Activated CD8-positive, alpha-beta memory T cell treated with anti-CD3 and anti-CD28 coated beads, Interleukin-2, amount 50 U/mL, for 1 hour (primary cell): Measurements from ENCODE around the gene PLXNB2.
"Not testable (repeated sequence)": the region's sequence is repeated elsewhere in the genome, so short reads cannot be mapped to it uniquely, and the experiment has no call there.

Source experiments
- DNase-seq: peaks from one replicate; pipeline ENCODE4 v3.0.0-alpha.2; 2020; ENCODE audit errors: extremely low read depth

PLXNB2 gene

GRCh38 chr22:50326956-50327710 lies 19.7 kb upstream of the PLXNB2 start, which contains the start of gene DENND6B:
TSS of gene DENND6B (minus strand) at chr22:50327012. CDS start at chr22:50326988, 24 bp downstream.
- no peak for DNase-seq

GRCh38 chr22:50326225-50326955 lies 18.9 kb upstream of the PLXNB2 start:
- no peak for DNase-seq

- DNase-seq: no peak
Measured at GRCh38 chr22:50325444-50326224, 18.2 kb upstream of the PLXNB2 start.

GRCh38 chr22:50323900-50324299 lies 16.5 kb upstream of the PLXNB2 start:
- DNase-seq: no peak

- DNase-seq: not testable (repeated sequence)
Measured at GRCh38 chr22:50322382-50323104, 15.1 kb upstream of the PLXNB2 start.

GRCh38 chr22:50320671-50321325 lies 13.4 kb upstream of the PLXNB2 start:
- no peak for DNase-seq

- no peak for DNase-seq
Measured at GRCh38 chr22:50320116-50320515, 12.7 kb upstream of the PLXNB2 start.

- DNase-seq: no peak
Measured at GRCh38 chr22:50319503-50319951, 12.1 kb upstream of the PLXNB2 start.

- DNase-seq: no peak
Measured at GRCh38 chr22:50318698-50319411, 11.4 kb upstream of the PLXNB2 start.

GRCh38 chr22:50318356-50318697 lies 10.9 kb upstream of the PLXNB2 start:
- no peak for DNase-seq

GRCh38 chr22:50317674-50318073 lies 10.2 kb upstream of the PLXNB2 start:
- no peak for DNase-seq

GRCh38 chr22:50317178-50317577 lies 9.7 kb upstream of the PLXNB2 start:
- DNase-seq: no peak

- no peak for DNase-seq
Measured at GRCh38 chr22:50316114-50317065, 8.9 kb upstream of the PLXNB2 start.

- DNase-seq: no peak
Measured at GRCh38 chr22:50315289-50316113, 8.1 kb upstream of the PLXNB2 start.

- DNase-seq: no peak
Measured at GRCh38 chr22:50314455-50315288, 7.2 kb upstream of the PLXNB2 start.

- DNase-seq: no peak
Measured at GRCh38 chr22:50314081-50314454, 6.6 kb upstream of the PLXNB2 start.

- no peak for DNase-seq
Measured at GRCh38 chr22:50313600-50313999, 6.2 kb upstream of the PLXNB2 start.

GRCh38 chr22:50313021-50313420 lies 5.6 kb upstream of the PLXNB2 start:
- DNase-seq: no peak
